ENCODE measurements around the gene IMPG1.
"Not testable (repeated sequence)": the region's sequence is repeated elsewhere in the genome, so short reads cannot be mapped to it uniquely, and the experiment has no call there.

Gene IMPG1

DNA sequence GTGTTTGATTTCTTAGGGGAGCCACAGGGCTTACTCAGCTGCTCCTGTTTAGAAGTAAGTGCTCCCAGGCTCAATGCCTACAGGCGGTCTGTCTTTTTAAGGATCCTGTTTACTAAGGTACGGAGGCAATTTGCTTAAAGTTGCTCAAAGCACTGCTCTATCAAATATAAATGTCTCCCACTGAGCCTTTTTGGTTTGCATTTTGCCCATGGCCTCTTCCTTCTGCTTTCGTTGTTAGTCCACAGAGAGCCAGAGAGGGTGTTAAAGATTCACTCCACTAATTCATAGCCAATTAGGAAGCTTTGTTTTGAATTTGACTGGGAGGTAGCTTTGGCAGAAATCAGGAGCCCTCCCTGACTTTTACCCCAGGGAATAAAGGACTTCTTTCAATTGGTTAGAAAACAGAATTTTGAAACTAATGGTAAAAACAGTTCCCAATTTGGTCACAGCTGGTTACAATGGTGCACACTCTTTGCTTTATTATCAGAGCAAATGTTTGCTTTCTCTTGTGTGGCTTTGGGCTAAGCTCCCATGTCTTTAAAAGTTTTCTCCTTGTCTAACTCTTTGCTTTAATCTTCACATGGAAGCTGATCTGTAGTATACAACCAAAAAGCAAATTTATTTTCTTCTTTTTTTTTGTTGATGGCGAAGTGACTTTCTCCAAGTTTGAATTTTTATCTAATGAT lies 126.2 kb downstream of the IMPG1 start:
- no peak for DNase-seq

DNA sequence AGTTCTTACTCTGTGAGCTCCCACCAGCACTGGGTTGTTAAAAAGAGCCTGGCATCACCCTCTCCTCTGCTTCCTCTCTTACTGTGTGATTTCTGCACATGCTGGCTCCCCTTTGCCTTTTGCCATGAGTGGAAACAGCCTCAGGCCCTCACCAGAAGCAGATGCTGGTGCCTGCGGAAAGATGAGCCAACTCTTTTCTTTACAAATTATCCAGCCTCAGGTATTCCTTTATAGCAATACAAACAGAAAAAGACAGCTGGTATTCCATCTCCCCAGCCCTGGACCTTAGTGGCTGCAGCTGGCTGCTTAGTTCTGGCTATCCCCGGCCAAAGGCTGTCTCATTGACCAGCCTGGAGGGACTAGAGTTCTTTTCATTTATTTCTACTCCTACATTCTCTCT lies 129.1 kb downstream of the IMPG1 start:
- no peak for DNase-seq

DNA sequence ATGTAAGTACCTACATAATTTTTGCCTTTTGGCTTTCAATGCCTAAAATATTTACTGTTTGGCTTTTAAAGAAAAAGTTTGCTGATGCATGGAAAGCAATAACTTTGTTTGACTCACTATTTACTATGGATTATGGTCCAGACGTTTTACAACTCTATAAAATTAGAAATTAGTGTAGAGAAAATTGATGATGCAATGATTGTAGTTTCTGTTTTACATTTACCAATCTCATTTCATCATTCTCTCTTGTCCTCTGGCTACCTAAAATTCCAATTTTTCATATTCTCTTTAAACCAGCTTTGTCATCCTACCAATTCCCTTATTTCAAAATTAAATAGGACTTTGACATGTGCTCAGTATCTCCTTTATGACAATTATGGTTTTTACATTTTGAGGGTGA lies 131.0 kb downstream of the IMPG1 start:
- DNase-seq: no peak

DNA sequence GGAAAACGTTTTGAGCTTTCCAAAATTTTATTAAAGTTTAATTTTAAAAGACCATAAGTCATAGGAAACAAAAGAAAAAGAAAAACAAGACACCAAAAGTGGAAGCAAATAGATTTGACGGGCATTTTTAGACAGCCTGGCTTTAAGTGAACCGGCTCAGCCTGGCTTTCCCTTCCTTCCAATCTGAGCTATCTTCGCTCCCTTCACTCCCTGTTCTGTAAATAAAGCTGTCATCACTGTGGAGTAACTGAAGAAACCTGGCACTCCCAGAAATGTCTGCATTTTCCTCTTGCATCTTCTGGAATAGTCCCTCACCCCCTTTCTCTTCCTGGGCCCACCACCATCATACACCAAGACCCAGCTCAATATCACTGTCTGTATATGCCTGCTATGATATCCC lies 131.9 kb downstream of the IMPG1 start:
- no peak for DNase-seq

DNA sequence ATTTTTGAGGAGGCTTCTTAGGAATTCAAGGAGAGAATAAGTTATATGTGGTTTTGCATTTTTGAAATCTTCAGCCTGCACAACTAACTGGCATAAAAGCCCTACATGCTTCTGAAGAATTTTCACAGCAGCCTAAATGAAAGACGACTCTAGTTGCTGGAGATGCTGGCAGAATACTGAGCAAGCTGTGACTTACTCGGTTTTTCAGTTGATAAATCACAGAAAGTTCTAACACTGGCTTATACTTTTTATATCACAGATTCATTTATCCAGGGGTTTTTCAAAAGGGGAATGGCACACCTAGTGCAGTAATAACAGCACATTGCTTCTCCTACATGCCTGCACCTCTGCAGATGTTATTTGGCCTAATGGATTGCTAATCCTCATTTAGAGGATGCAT lies 134.6 kb downstream of the IMPG1 start:
- no peak for DNase-seq

DNA sequence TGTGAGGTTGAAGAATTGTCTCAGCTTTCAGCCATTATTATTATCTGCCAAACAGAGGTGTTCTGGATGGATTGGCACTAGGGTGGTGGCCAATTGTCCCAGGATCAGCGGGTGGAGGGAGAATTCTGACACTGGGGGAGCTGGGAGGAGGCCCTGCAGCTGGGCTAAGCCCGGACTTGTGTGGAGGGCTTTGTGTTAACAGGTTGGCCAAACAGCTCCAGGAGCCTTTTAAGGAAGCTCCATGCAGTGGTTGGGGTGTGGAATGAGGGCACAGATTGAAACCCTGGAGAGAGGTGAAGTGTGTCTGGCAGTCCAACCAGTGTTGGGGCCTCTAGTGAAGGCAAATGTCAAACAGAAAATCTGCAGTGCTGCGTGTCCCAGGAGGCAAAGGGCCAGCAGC lies 135.8 kb downstream of the IMPG1 start:
- no peak for DNase-seq

DNA sequence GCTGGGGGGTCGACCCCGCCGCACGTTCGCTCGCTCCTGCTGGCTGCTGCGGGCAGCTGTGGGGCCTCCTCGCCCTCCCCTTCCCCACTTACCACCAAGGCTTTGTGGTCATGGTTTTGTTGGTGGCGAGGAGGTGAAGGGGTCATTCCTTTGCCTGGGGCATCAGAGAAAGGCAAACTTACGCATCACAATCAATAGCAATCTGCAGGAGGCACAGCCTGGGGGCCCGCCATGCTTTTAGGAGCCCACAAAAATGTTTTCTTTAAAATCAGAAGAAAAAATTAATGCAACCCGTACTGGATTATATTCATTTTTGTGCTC lies 137.0 kb downstream of the IMPG1 start:
- no peak for DNase-seq

DNA sequence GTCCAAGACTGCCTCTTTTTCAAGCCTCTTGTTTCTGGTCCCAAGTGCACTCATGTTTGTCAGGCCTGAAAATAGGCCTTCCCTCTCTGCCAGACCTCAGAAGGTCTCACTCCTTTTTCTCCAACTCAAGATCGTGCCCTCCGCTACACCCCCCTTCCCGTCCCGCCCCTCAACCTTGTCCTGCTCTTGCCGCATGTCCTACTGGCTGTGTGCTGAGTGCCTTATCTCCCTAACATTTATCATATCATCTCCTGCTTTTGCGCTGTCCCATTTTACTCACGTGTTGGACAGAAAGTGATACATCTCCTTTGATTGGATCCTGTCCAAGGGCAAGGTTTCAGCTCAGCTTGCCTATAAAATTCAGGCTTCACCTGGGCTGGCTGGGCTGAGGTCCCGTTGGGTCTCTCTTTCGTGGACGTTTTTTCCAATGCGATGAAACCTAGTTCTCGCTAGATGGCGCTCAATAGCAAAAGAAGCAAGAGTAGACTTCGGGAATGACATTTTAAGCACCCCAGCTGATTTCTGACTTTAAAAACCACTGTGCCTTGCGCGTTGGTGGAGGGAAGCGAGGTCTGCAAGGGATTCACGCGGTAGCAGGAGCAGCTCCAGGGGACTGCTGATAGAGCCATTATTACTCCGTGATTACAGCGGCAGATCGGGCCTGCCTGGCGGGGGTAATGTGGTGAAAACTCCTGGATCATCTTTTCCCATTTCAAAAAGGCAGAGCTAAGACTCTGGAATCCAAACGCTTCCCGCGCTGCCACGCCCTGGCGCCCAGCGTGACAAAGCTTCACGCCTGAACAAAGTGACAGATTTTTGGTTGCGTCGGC lies 137.6 kb downstream of the IMPG1 start:
- DNase-seq: peak; percentile 59

DNA sequence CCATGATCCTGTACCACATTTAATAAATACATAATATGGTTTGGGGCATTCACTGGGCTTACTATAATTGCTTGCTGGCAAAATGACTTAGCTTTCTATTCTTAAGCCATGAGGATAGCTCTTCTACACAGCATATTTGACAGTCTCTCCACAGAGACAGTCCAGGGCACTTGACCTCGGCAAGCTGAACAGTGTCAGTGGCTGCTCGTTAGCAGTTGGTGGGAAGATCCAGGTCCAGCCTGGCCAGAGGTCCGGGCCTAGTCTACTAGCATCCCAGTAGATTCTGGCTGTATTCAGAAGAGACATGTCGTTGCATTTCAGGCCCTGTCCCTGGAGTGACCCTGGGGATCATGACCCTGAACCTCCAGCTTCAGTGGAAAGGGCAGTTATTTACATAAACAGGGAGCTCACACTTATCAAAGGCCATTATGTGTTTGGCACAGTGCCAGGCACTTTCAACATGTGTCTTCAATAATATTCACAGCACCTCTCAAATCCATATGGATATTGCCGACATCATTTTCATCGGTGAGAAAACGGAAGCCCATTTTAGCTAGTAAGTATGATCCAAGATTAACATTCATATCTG lies 139.0 kb downstream of the IMPG1 start:
- no peak for DNase-seq

DNA sequence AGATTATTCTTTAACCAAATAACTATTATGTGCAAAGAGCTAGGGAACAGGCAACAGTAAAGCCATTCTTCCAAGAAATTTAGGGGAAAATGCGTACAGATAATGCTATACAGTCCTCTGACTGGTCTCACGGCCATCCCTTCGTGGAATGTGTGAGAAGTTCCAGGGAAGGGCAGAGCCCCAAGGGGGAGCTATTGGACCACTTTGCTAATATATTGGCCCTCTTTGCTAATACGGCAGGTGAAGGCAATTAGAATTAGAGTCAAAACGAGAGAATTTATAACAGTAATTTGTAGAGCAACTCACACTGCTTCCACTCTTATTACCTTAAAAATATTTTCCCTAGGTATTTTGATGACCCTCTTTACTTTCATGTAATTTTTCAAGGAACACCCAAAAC lies 140.4 kb downstream of the IMPG1 start:
- no peak for DNase-seq

DNA sequence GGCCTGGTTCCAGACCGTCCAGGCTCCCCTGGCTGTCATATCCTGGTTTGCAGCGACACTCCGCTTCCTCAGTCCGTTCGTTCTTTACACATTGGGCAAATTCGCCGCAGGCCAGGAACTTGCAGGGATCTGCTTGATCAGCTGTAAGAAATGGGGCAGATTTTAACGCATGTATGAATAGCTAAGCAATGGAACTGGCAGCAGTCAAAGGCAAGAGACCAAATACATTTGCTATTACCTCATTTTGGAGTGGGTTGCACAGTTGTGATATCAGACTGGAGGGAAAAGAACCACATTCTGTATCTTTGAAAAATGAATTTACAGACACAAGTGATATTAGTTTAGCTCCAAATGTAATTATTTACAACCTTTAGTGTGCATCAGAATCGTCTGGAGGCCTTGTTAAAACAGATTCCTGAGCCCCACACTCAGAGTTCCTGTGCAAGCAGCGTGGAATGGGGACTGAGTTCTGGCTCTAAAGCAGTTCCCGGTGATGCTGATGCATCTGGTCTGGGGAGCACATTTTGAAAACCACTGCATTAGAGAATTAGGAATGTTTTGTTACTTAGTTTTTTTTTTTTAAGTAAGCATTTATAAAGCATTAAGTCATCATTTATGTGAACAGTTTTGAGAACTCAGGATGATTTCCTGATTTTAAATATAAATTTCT lies 141.3 kb downstream of the IMPG1 start:
- no peak for DNase-seq

DNA sequence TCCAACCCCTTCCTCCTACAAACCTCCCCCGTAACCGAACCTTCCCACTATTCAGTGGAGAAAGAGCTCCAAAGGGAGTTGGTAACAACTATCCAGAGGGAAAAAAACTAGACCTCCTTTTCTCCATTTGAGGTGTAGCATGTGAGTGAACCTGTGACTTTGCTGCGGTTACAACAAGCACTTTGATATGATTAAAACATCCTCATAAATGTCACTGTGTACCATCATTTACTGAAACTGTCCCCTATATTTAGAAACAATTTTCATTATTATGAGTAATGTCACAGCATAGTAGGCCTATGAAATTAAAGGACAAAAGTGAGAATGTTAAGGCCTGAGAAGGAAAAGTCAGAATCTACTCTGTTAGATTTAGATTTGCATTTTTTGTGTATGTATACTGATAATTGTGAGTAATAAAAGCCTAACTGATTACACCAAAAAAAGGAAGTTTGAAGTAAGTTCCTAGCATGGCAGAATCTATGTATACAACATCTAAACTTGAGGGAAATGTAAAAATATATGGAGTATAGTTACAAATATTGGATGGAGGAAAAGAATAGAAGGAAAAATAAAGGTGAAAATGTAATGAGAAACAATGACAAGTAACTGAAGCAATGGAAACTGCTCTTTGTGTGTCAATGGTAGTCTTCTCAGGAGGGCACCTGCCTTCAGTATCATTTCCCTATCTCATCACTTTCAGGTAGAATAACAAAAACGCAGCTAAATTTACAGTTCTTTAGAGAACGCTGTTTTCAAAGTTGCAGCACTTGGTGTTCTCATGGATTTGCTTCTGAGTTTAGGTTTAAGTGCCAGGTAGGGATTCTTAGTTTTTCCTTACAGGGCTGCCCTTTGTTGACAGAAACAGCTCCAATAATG lies 145.9 kb downstream of the IMPG1 start:
- DNase-seq: no peak

DNA sequence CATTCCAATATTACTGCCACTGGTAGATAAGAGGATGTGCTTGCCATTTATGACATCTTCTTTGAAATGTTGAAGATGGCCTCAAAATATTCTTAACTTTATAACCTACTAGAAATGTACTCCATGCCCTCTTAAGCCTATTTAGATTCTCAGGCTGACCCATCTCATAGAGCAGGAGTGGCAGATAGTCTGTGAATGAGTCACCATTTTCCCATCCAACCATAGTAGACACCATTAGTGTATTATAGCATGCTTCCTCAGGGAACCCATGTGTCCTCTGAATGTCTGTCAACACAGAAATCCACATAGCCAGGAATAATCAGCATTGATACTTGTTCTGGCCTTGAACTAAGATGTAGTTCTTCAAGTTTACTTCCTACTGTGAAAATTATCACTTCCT lies 150.2 kb downstream of the IMPG1 start:
- no peak for DNase-seq

DNA sequence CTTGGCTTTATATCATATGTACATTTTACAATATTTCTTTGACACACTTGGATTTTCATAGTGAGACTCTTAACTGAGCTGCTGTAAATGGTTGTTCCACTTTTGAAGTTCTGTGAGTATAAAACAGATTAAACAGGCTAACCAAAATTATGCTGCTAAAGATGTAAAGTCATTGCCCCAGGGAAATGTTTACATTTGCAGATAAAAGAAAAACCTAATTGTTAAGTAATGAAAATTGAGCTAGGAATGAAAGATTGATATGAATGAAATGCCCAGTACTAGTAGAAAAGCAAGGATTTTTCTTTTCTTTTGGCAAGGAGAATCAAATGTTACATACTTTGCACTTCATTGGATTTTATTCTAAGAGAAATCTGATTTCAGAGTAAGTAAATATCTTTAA lies 159.4 kb downstream of the IMPG1 start:
- DNase-seq: no peak

DNA sequence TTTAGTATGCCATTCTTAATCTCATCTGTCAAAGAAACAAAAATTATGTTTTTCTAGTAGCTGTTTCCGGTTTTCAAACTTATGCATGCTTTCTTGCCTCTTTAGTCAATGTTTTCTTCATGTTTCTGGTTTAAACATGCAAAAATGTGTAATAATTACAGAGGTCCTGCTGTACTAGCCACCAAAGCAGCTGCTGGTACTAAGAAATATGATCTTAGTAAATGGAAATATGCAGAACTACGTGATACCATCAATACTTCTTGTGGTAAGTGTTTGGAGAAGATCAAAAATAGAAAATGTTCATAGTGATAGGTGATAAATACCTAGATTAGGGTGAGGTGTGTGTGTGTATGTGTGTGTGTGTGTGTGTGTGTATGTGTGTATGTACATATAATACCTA lies 165.0 kb downstream of the IMPG1 start:
- DNase-seq: no peak

DNA sequence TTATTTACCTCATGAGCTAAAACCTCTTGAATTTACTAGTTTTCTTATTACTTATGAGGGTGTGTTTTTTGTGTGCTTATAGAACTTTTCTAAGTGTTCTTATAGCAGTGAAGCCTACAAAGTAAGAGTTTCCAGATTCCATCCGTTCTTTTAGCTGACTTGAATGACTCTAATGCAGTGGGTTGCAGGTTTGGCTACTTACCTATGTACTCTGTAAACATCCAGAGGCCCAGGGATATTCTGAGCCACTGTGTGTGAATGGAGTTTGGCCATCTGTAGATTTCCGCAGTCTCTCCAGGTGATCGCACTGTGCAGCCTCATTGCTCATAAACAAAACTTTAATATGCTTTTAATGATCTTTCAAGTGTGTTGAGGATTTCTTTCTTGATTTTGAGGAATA lies 165.6 kb downstream of the IMPG1 start:
- no peak for DNase-seq

DNA sequence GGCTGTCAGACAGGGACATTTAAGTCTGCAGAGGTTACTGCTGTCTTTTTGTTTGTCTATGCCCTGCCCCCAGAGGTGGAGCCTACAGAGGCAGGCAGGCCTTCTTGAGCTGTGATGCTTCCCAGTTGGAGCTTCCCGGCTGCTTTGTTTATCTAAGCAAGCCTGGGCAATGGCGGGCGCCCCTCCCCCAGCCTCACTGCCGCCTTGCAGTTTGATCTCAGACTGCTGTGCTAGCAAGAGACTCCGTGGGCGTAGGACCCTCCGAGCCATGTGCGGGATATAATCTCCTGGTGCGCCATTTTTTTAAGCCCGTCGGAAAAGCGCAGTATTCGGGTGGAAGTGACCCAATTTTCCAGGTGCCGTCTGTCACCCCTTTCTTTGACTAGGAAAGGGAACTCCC lies 167.3 kb downstream of the IMPG1 start:
- DNase-seq: not testable (repeated sequence)

DNA sequence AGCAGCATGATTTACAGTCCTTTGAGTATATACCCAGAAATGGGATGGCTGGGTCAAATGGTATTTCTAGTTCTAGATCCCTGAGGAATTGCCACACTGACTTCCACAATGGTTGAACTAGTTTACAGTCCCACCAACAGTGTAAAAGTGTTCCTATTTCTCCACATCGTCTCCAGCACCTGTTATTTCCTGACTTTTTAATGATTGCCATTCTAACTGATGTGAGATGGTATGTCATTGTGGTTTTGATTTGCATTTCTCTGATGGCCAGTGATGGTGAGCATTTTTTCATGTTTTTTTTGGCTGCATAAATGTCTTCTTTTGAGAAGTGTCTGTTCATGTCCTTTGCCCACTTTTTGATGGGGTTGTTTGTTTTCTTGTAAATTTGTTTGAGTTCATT lies 172.2 kb downstream of the IMPG1 start:
- not testable (repeated sequence) for DNase-seq

DNA sequence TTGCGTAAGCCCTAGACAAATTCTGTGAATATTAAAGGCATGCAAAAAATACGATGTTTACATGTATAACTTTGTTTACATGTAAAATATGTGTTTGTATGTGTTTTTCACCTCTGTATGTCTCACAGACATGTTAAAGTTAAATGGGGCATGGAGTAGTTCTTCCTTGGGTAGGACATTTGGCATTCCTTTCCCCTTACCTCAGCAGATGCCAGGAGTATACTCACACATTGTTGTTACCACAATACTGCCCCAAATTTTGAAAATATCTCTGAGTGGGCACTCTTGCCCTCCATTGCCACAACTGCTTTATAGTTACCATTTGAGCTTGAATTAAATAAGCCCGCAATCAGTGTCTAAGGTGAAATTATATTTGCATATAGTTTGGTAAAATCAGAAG lies 175.9 kb downstream of the IMPG1 start:
- no peak for DNase-seq

DNA sequence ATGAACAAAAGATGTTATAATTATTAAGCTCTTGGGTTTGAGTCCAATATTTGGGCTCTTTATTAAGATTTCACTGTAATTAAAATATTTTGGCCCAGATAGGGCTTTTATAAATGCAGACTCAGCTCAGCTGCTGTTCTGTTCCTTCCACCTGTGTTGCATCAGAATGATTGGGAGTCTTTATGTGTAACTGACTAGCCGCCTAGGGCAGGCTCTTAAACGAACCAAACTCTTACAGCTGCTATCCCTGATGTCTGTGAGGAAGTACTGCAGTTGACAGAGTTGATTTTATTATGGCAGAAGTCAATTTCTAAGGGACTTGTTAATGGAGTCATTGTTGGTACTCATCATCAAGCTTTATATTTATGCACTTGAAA lies 178.7 kb downstream of the IMPG1 start:
- DNase-seq: no peak

DNA sequence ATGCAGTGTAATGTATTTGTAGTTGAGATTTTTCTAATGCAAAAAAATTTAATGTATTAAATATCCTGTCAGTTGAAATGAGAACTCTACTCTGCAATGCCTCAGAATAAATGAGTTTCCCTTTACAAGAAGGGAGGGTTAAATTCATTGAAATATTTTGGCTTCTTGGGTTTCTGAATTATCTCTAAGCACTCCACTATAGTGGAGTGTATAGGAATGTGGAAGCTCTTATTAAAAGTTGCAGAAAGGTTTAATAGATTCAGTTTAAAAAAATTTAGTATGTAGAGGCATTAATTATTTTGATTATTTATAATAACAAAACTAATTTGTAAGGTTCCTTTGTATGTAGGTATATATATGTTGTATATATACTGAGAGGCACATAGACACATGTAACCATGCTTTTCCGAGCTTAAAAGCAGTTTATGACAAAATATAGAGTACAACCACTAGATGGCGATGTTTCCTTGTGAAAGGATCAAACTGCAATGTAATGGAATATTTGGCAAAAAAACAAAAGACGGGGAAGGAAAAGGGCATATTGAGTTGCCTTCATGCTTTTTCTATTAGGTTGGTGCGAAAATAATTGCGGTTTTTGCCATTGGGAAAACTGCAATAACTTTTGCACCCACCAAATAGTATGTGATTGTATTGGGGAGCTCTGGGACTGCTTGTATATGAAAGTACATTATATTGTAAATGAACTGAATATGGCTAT lies 179.2 kb downstream of the IMPG1 start:
- peak; percentile 57 for DNase-seq

DNA sequence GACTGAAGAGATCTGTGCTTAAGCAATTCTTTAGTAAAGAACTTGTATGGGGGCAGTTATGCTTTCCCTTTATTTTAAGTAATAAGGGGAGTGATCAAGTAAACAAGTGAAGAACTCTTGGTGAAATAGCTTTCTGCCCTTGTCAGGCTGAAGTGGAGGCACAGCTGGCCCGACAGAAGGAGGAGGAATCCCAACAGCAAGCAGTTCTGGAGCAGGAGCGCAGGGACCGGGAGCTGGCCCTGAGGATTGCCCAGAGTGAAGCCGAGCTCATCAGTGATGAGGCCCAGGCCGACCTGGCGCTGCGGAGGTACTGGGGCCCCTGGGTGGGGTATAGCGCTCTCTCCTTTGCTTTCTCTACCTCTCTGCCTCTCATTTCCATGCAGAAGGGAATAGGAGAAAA lies 180.1 kb downstream of the IMPG1 start:
- DNase-seq: no peak

Measured in CD4-positive, alpha-beta T cell treated with Interleukin-4 for 4 hours (primary cell).